Right cardiac atrium (tissue), 5 donors: ENCODE data around the gene BPIFB1. TPM values are rescaled to one million over a fixed set of nuclear protein-coding genes. Genes with fewer than 3 reads are reported as not detected.

Experiments
- ATAC-seq, 2 donors: fragments of 200-7000 bp; cut with Tn5 transposase; one replicate each; pipeline versions ENCODE4 v1.8.0 to v1.9.1; 2020; ENCODE audit warnings: moderate library complexity in 2 of 2, mild to moderate bottlenecking in 1 of 2
- DNase-seq, 3 donors: peaks; one replicate each; pipeline ENCODE4 v3.0.0-alpha.2; 2020
- H3K27ac ChIP-seq: one replicate; pipeline ENCODE4 v1.5.1; 2013; ENCODE audit warnings: mild to moderate bottlenecking, low read length, control low read depth, moderate library complexity
- H3K27me3 ChIP-seq: one replicate; pipeline ENCODE4 v1.6.1; 2013; ENCODE audit not compliant: control insufficient read depth, insufficient read depth
- H3K4me1 ChIP-seq: one replicate; pipeline ENCODE4 v1.6.1; 2013; ENCODE audit warnings: low read length; ENCODE audit not compliant: control insufficient read depth, insufficient read depth
- H3K4me3 ChIP-seq: one replicate; pipeline ENCODE4 v1.5.1; 2013; ENCODE audit warnings: low read length, control low read depth
- H3K9me3 ChIP-seq: one replicate; pipeline ENCODE4 v1.6.1; 2013; ENCODE audit warnings: low read length; ENCODE audit not compliant: control insufficient read depth
- WGBS: extraction: QIAGEN DNeasy Blood & Tissue Kit; methylation state at CpG from one replicate; pipeline ENCODE4 v1.1.7; 2013; 5-methylcytosine and 5-hydroxymethylcytosine counted together
- intact Hi-C, 4 donors: fragments of 100-400 bp; cut with DNase I; formaldehyde crosslinking; loops; one replicate each; pipeline versions ENCODE4 v1.11.0 to v1.14.0; 2022 to 2023
- polyA plus RNA-seq: library from polyadenylated mRNA; stranded (reverse); fragments of 200-250 nt; gene quantifications from one replicate; pipeline ENCODE4 v1.2.3, GENCODE V29; 2013
- total RNA-seq, 4 donors: library from RNA; stranded (reverse); fragmentation: NEBNext Ultra II Directional; extraction: Animal tissue kit (Norgen Biotek cat#: 25700); gene quantifications; one replicate each; pipeline ENCODE4 v1.2.1, GENCODE V29; 2021
- donor health status: healthy with polysubstance abuse.
- donor health status: DM: no; HTN: yes; CAD: no.
- donor health status: DM: no; HTN: no; CAD: no.
- donor health status: DM: no; HTN: yes; CAD: no; lungs with severe emphysema.
- donor health status: DM: yes; HTN: yes; CAD: no.

Gene BPIFB1
- total and polyA plus RNA-seq, 5 donors = not detected

DNA sequence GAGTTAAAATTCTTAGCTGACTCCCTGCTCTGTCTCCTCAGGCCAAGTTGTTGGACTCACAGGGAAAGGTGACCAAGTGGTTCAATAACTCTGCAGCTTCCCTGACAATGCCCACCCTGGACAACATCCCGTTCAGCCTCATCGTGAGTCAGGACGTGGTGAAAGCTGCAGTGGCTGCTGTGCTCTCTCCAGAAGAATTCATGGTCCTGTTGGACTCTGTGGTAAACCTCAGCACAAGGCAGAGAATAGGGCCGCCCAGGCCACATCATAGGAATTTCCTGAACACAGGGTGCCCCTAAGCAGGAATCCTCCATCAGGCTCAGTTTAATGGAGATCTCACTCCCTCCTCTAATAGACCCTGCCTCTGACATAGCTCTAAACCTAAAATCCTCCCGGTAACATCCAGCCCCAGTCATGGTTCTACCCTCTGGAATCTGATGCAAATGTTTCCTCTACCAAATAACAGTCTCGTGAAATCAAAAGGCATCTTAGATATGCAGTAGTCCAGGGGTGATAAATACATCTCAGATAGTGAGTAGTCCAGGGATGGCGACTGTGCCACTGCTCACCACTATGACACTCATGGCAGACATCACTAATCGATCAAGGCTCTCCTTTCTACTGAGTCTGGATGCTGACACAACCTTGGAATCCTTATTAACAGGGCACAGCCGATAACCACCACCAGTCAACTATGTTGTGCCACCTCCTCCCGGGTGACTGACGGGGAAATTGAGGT lies 18.3 kb downstream of the BPIFB1 start:
- Histone ChIP-seq H3K9me3 (no peaks in the 10 kb centered on the region), H3K27ac (no peak overlapping the region), H3K27me3 (no peaks in the 10 kb centered on the region), H3K4me3 (no peak overlapping the region), H3K4me1 (no peaks in the 10 kb centered on the region)
- DNase-seq (no peak), ATAC-seq (no peak)
- intact Hi-C loops = loop anchor here in 1 of 4 donors (5.0 kb wide), 1 partner anchor 404 kb away; no protein-coding TSS in a partner anchor
- WGBS = 74% methylated on average over 11 of the region's 11 CpGs

DNA sequence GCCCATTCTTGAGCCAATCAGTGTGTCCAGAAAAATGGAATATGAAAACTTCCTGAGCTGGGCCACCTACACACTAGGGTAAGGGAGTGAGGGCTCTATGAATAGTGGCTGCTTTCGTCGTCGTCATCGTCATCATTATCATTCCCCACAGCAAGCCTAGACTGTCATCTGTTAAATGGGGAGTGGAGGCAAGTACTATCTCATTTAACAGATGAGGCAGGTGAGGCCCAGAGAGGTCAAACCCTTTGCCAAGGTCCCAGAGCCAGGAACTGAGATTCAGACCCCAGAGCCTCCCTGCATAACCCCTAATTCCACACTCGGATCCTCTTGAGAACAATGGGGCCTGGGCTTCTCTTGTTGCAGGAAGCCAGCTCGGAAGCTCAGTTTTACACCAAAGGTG lies 20.6 kb downstream of the BPIFB1 start:
- intact Hi-C loops = loop anchor here in 1 of 4 donors (5.0 kb wide), 1 partner anchor 406 kb away; no protein-coding TSS in a partner anchor
- H3K4me3 ChIP-seq = no peak overlapping the region
- DNase-seq (no peak), ATAC-seq (no peak)
- H3K9me3 ChIP-seq = no peaks in the 10 kb centered on the region
- H3K4me1 ChIP-seq = no peaks in the 10 kb centered on the region
- no peak overlapping the region for H3K27ac ChIP-seq
- WGBS = 83% methylated on average over 6 of the region's 6 CpGs
- no peaks in the 10 kb centered on the region for H3K27me3 ChIP-seq

DNA sequence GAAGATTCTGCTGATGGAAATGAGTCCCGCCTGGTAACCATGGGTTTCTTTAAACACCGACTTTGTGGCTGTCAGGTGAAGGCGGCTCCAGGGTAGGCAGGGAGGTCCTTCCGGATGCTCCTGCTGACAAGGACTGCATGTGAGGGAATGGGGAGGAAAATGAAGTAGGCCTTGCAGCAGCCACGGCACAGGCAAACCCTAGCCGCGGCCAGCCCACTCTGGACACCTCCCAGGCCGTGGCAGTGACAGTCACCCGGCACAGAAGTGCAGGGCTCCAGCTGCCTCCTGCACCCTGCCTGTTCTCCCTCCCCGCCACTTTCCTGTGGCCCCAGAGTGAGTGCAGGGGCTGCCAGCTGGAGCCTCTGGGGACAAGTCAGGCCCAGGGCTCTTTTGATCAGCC lies 21.0 kb downstream of the BPIFB1 start:
- Histone ChIP-seq H3K27ac (no peak overlapping the region), H3K4me3 (no peak overlapping the region), H3K27me3 (no peaks in the 10 kb centered on the region), H3K4me1 (no peaks in the 10 kb centered on the region), H3K9me3 (no peaks in the 10 kb centered on the region)
- intact Hi-C loops = loop anchor here in 1 of 4 donors (5.0 kb wide), 1 partner anchor 407 kb away; no protein-coding TSS in a partner anchor
- ATAC-seq (no peak), DNase-seq (no peak)
- WGBS = 86% methylated on average over 10 of the region's 10 CpGs

DNA sequence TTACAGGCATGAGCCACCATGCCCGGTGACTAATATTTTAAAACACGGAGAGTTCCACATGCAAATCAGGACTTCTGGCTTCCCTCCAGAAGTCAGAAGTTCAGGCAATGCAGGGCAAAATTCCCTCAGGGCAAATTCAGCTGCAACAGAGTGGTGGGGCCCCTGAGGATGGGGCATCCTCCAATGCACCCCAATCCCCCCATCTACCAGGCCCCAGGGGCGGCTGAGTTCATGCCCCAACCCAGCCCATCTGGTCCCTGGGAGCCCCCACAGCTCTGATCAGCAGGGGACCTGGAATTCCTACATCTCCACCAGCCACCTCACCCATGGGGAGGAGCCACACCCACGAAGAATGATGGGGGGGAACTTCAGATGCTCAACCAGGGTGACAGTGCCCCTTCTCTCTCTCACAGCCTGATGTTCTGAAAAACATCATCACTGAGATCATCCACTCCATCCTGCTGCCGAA lies 22.6 kb downstream of the BPIFB1 start:
- intact Hi-C loops = no loop called here
- no peaks in the 10 kb centered on the region for H3K4me1 ChIP-seq
- ATAC-seq (no peak), DNase-seq (no peak)
- 56% methylated on average over 5 of the region's 5 CpGs for WGBS
- H3K27me3 ChIP-seq = no peaks in the 10 kb centered on the region
- no peak overlapping the region for H3K27ac ChIP-seq
- no peak overlapping the region for H3K4me3 ChIP-seq
- H3K9me3 ChIP-seq = no peaks in the 10 kb centered on the region

DNA sequence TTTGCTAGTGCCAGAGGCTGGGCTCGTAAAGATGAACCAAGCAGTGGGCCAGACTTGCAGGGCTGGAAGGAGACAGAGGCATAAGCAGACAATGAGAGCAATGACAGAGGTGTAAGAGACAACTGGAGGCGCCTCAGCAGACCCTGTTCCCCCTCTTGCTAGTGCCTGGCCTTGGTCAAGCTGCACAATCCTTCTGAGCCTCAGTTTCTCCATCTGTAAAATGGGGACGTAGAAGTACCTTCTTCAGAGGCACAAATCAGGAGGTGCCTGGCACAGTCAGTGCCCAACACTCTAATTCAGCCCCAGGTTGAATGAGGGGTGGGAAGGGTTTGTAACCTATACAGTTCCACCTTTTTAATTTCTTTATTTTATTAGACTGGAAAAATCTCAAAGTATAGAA lies 23.2 kb downstream of the BPIFB1 start:
- Histone ChIP-seq H3K9me3 (no peaks in the 10 kb centered on the region), H3K4me3 (no peak overlapping the region), H3K4me1 (no peaks in the 10 kb centered on the region), H3K27me3 (no peaks in the 10 kb centered on the region), H3K27ac (no peak overlapping the region)
- ATAC-seq = no peak
- 68% methylated on average over 3 of the region's 3 CpGs for WGBS
- no peak for DNase-seq
- intact Hi-C loops = no loop called here

DNA sequence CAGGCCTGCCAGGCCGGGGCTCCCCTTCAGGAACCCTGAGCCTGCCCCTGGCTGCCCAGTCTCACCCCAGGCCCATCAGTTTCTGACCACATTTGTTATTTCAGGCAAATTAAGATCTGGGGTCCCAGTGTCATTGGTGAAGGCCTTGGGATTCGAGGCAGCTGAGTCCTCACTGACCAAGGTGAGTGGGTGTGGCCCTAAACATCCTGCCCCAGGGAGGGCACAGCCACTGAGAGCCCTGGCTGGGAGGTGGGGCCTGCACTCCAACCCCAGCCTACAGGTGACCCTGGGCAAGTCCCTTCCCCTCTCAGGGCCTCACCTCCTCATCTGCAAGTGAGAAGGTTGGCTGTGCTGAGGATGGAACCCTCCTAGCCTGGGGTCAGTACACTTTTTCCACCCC lies 23.8 kb downstream of the BPIFB1 start:
- Histone ChIP-seq H3K9me3 (no peaks in the 10 kb centered on the region), H3K4me3 (no peak overlapping the region), H3K27ac (no peak overlapping the region), H3K27me3 (no peaks in the 10 kb centered on the region), H3K4me1 (no peaks in the 10 kb centered on the region)
- intact Hi-C loops = no loop called here
- DNase-seq (no peak), ATAC-seq (no peak)
- 49% methylated on average over 2 of the region's 2 CpGs for WGBS

DNA sequence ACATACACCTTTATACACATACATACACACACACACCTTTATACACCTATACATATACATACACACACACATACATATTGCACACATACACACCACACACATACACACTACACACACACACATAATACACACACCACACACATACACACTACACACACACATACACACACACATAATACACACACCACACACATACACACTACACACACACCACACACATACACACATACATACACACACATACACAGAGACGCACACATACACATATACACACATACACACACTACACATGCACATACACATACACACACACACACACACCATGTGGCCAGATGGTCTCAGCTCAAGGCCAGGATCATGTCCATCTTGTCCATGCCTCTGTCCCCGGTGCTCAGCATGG lies 25.7 kb downstream of the BPIFB1 start:
- WGBS = 93% methylated on average over 2 of the region's 2 CpGs
- Histone ChIP-seq H3K9me3 (no peaks in the 10 kb centered on the region), H3K27ac (no peak overlapping the region), H3K4me1 (no peaks in the 10 kb centered on the region), H3K27me3 (no peaks in the 10 kb centered on the region), H3K4me3 (no peak overlapping the region)
- intact Hi-C loops = no loop called here
- ATAC-seq (no peak), DNase-seq (no peak)

DNA sequence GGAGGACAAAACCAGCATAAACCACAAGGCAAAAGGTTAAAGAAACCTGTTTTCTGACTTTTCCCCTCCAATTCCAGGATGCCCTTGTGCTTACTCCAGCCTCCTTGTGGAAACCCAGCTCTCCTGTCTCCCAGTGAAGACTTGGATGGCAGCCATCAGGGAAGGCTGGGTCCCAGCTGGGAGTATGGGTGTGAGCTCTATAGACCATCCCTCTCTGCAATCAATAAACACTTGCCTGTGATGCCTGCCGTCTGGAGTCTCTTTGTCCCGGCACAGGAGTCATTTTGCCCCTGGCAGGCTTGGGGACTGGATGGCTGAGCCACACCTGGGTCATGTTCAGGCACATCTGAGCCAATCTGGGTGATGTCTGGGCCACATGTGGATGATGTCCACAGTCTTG lies 26.6 kb downstream of the BPIFB1 start:
- WGBS = 39% methylated on average over 2 of the region's 2 CpGs
- DNase-seq (no peak), ATAC-seq (no peak)
- H3K27ac ChIP-seq = no peak overlapping the region
- intact Hi-C loops = no loop called here
- H3K4me1 ChIP-seq = no peaks in the 10 kb centered on the region
- H3K9me3 ChIP-seq = no peaks in the 10 kb centered on the region
- H3K4me3 ChIP-seq = no peak overlapping the region
- H3K27me3 ChIP-seq = no peaks in the 10 kb centered on the region

DNA sequence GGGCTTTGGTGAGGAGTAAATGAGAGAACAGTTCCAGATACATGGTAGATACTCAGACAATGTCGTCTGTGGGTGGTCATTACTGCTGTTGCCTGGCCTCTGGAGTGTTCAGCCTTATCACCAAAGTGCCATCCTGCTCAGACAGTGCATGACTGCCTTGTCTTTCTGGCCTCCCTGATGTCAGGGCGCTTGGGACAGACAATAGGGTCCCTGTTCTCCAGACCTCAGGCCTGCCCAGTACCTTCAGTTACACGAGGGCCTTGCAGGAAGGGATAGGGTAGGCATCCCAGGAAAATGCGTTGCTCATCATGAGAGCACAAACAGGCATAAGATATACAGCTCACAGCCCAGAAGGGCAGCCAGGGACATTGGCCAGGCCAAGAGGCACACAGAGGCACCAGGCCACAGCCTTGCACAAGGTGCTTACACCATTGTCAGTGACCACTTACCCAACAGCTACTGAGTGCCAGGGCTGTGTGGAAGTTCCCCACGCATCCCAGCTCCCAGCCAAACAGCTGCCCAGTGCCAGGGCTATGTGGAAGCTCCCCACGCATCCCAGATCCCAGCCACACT lies 27.4 kb downstream of the BPIFB1 start:
- intact Hi-C loops = no loop called here
- H3K27me3 ChIP-seq = no peaks in the 10 kb centered on the region
- no peak for DNase-seq
- H3K27ac ChIP-seq = no peak overlapping the region
- no peak overlapping the region for H3K4me3 ChIP-seq
- H3K4me1 ChIP-seq = no peaks in the 10 kb centered on the region
- peak in 1 of 2 donors; percentile 21 for ATAC-seq
- 66% methylated on average over 6 of the region's 6 CpGs for WGBS
- no peaks in the 10 kb centered on the region for H3K9me3 ChIP-seq

DNA sequence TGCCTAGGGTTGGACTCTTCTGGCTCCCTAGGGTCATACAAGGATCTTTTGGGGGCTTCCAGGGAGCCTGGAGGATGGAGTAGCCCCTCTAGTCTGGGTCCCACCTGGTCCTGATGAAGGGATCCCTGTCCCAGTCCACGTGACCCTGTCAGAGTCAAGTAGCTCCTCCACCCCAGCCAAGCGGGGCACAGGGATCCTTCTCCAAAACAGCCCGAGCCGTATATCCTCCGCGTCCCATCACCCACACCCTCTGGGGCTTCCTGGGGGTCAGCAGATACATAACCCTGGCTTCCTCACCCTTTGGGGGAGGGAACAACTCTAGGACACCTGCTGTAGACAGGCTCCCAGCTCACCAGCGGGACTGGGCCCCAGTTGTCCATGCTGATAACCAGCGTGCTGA lies 28.0 kb downstream of the BPIFB1 start:
- ATAC-seq (no peak), DNase-seq (no peak)
- no peaks in the 10 kb centered on the region for H3K9me3 ChIP-seq
- no peaks in the 10 kb centered on the region for H3K4me1 ChIP-seq
- H3K4me3 ChIP-seq = no peak overlapping the region
- no peak overlapping the region for H3K27ac ChIP-seq
- no peaks in the 10 kb centered on the region for H3K27me3 ChIP-seq
- intact Hi-C loops = no loop called here
- 78% methylated on average over 8 of the region's 8 CpGs for WGBS

DNA sequence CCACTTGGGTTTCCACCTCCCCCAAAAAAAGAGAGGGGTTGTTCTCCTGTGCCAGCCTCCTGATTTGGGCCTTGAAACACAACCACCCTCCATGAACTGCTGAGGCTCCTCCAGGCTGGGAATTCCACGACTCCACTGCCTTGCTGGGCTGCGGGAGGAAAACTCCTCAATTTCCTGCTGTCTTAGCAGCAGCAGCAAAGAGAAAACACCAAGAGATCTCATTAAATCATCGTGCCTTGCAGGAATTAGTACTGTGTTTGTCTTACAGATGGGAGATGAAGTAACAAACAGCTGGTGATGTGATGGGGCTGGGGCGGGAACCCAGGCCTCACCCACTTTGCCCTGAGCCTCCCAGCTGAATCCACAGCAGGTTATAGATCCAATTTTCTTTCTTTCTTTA lies 29.0 kb downstream of the BPIFB1 start:
- ATAC-seq = no peak
- WGBS = 63% methylated on average over 4 of the region's 4 CpGs
- DNase-seq = no peak
- H3K4me3 ChIP-seq = no peak overlapping the region
- no peaks in the 10 kb centered on the region for H3K4me1 ChIP-seq
- no peaks in the 10 kb centered on the region for H3K9me3 ChIP-seq
- no peak overlapping the region for H3K27ac ChIP-seq
- intact Hi-C loops = no loop called here
- H3K27me3 ChIP-seq = no peaks in the 10 kb centered on the region
